Stimulated activated memory B cell treated with anti-CD40 and anti-IgM and Interleukin-4, amounts not matched to agents 10 μg/mL and 1 μg/mL and 100 μg/mL, for 72 hours (primary cell): ENCODE results near the gene MAGI2.

Experiments
- ATAC-seq: fragments of 150-1000 bp; cut with Tn5 transposase; 2 replicates; pipeline ENCODE4 v1.10.0; 2021
- H3K27ac Mint-ChIP-seq: one replicate; pipeline ENCODE4 v1.8.0; 2022; ENCODE audit warnings: mild to moderate bottlenecking, mixed read lengths
- H3K27me3 Mint-ChIP-seq: one replicate; pipeline ENCODE4 v1.8.0; 2022; ENCODE audit warnings: mixed read lengths
- H3K36me3 Mint-ChIP-seq: one replicate; pipeline ENCODE4 v1.8.0; 2022; ENCODE audit warnings: mixed read lengths
- H3K4me1 Mint-ChIP-seq: one replicate; pipeline ENCODE4 v1.8.0; 2022; ENCODE audit warnings: mixed read lengths
- H3K4me3 Mint-ChIP-seq: one replicate; pipeline ENCODE4 v1.8.0; 2022; ENCODE audit warnings: mild to moderate bottlenecking, moderate library complexity, mixed read lengths
- H3K9me3 Mint-ChIP-seq: one replicate; pipeline ENCODE4 v1.8.0; 2022; ENCODE audit warnings: mixed read lengths

MAGI2 gene

GRCh38 chr7:78828317-78828716 is 625.1 kb downstream of the MAGI2 start:
- no peak overlapping the region for H3K4me3 Mint-ChIP-seq
- no peaks in the 10 kb centered on the region for H3K36me3 Mint-ChIP-seq
- H3K27me3 Mint-ChIP-seq = no peaks in the 10 kb centered on the region
- H3K27ac Mint-ChIP-seq = no peak overlapping the region
- H3K4me1 Mint-ChIP-seq = no peaks in the 10 kb centered on the region
- ATAC-seq = no peak
- peaks cover 8% of the 10 kb centered on the region for H3K9me3 Mint-ChIP-seq

GRCh38 chr7:78803501-78804127 is 649.9 kb downstream of the MAGI2 start:
- H3K4me3 Mint-ChIP-seq = no peak overlapping the region
- no peak overlapping the region for H3K27ac Mint-ChIP-seq
- no peaks in the 10 kb centered on the region for H3K36me3 Mint-ChIP-seq
- no peaks in the 10 kb centered on the region for H3K27me3 Mint-ChIP-seq
- no peaks in the 10 kb centered on the region for H3K9me3 Mint-ChIP-seq
- ATAC-seq = no peak
- no peaks in the 10 kb centered on the region for H3K4me1 Mint-ChIP-seq

GRCh38 chr7:78794101-78794500 is 659.4 kb downstream of the MAGI2 start:
- Mint-ChIP-seq H3K9me3 (peaks cover 12% of the 10 kb centered on the region), H3K36me3 (no peaks in the 10 kb centered on the region), H3K4me3 (no peak overlapping the region), H3K27ac (no peak overlapping the region), H3K27me3 (no peaks in the 10 kb centered on the region), H3K4me1 (no peaks in the 10 kb centered on the region)
- ATAC-seq = no peak

- H3K4me3 Mint-ChIP-seq = no peak overlapping the region
- peaks cover 12% of the 10 kb centered on the region for H3K9me3 Mint-ChIP-seq
- H3K4me1 Mint-ChIP-seq = no peaks in the 10 kb centered on the region
- ATAC-seq = no peak
- no peaks in the 10 kb centered on the region for H3K27me3 Mint-ChIP-seq
- H3K36me3 Mint-ChIP-seq = no peaks in the 10 kb centered on the region
- H3K27ac Mint-ChIP-seq = no peak overlapping the region
These were observed 660.8 kb downstream of the MAGI2 start for GRCh38 chr7:78792624-78793023.

GRCh38 chr7:78792006-78792405 is 661.5 kb downstream of the MAGI2 start:
- ATAC-seq = no peak
- H3K4me3 Mint-ChIP-seq = no peak overlapping the region
- no peaks in the 10 kb centered on the region for H3K36me3 Mint-ChIP-seq
- H3K4me1 Mint-ChIP-seq = no peaks in the 10 kb centered on the region
- H3K9me3 Mint-ChIP-seq = peaks cover 12% of the 10 kb centered on the region
- H3K27me3 Mint-ChIP-seq = no peaks in the 10 kb centered on the region
- H3K27ac Mint-ChIP-seq = no peak overlapping the region

GRCh38 chr7:78788464-78788863 is 665.0 kb downstream of the MAGI2 start:
- no peaks in the 10 kb centered on the region for H3K4me1 Mint-ChIP-seq
- H3K4me3 Mint-ChIP-seq = no peak overlapping the region
- H3K27ac Mint-ChIP-seq = no peak overlapping the region
- no peak for ATAC-seq
- H3K27me3 Mint-ChIP-seq = no peaks in the 10 kb centered on the region
- no peaks in the 10 kb centered on the region for H3K36me3 Mint-ChIP-seq
- H3K9me3 Mint-ChIP-seq = peaks cover 2% of the 10 kb centered on the region

GRCh38 chr7:78787854-78788253 is 665.6 kb downstream of the MAGI2 start:
- Mint-ChIP-seq H3K4me3 (no peak overlapping the region), H3K36me3 (no peaks in the 10 kb centered on the region), H3K27me3 (no peaks in the 10 kb centered on the region), H3K4me1 (no peaks in the 10 kb centered on the region), H3K9me3 (peaks cover 2% of the 10 kb centered on the region), H3K27ac (no peak overlapping the region)
- ATAC-seq = no peak

GRCh38 chr7:78786055-78786454 is 667.4 kb downstream of the MAGI2 start:
- Mint-ChIP-seq H3K36me3 (no peaks in the 10 kb centered on the region), H3K27ac (no peak overlapping the region), H3K9me3 (peaks cover 2% of the 10 kb centered on the region), H3K4me3 (no peak overlapping the region), H3K27me3 (no peaks in the 10 kb centered on the region), H3K4me1 (no peaks in the 10 kb centered on the region)
- ATAC-seq = no peak

- peaks cover 6% of the 10 kb centered on the region for H3K9me3 Mint-ChIP-seq
- H3K27me3 Mint-ChIP-seq = no peaks in the 10 kb centered on the region
- H3K4me3 Mint-ChIP-seq = no peak overlapping the region
- no peak for ATAC-seq
- no peaks in the 10 kb centered on the region for H3K36me3 Mint-ChIP-seq
- H3K4me1 Mint-ChIP-seq = no peaks in the 10 kb centered on the region
- no peak overlapping the region for H3K27ac Mint-ChIP-seq
These were observed 670.1 kb downstream of the MAGI2 start for GRCh38 chr7:78783179-78783962.

GRCh38 chr7:78780560-78780959 is 672.9 kb downstream of the MAGI2 start:
- peaks cover 4% of the 10 kb centered on the region for H3K9me3 Mint-ChIP-seq
- ATAC-seq = no peak
- H3K4me1 Mint-ChIP-seq = no peaks in the 10 kb centered on the region
- H3K4me3 Mint-ChIP-seq = no peak overlapping the region
- H3K36me3 Mint-ChIP-seq = no peaks in the 10 kb centered on the region
- no peaks in the 10 kb centered on the region for H3K27me3 Mint-ChIP-seq
- H3K27ac Mint-ChIP-seq = no peak overlapping the region

GRCh38 chr7:78779788-78780187 is 673.7 kb downstream of the MAGI2 start:
- Mint-ChIP-seq H3K9me3 (peaks cover 4% of the 10 kb centered on the region), H3K4me1 (no peaks in the 10 kb centered on the region), H3K27me3 (no peaks in the 10 kb centered on the region), H3K27ac (no peak overlapping the region), H3K36me3 (no peaks in the 10 kb centered on the region), H3K4me3 (no peak overlapping the region)
- no peak for ATAC-seq

- no peak overlapping the region for H3K27ac Mint-ChIP-seq
- H3K36me3 Mint-ChIP-seq = no peaks in the 10 kb centered on the region
- no peaks in the 10 kb centered on the region for H3K27me3 Mint-ChIP-seq
- ATAC-seq = no peak
- no peak overlapping the region for H3K4me3 Mint-ChIP-seq
- no peaks in the 10 kb centered on the region for H3K4me1 Mint-ChIP-seq
- peaks cover 4% of the 10 kb centered on the region for H3K9me3 Mint-ChIP-seq
These were observed 675.6 kb downstream of the MAGI2 start for GRCh38 chr7:78777829-78778228.

- H3K27me3 Mint-ChIP-seq = no peaks in the 10 kb centered on the region
- H3K9me3 Mint-ChIP-seq = peaks cover 3% of the 10 kb centered on the region
- H3K36me3 Mint-ChIP-seq = no peaks in the 10 kb centered on the region
- no peak for ATAC-seq
- no peak overlapping the region for H3K27ac Mint-ChIP-seq
- peaks cover 6% of the 10 kb centered on the region for H3K4me1 Mint-ChIP-seq
- no peak overlapping the region for H3K4me3 Mint-ChIP-seq
These were observed 682.8 kb downstream of the MAGI2 start for GRCh38 chr7:78770422-78771410.

GRCh38 chr7:78769481-78770101 is 683.9 kb downstream of the MAGI2 start:
- peaks cover 6% of the 10 kb centered on the region for H3K4me1 Mint-ChIP-seq
- no peak overlapping the region for H3K27ac Mint-ChIP-seq
- H3K4me3 Mint-ChIP-seq = no peak overlapping the region
- ATAC-seq = peak; percentile 55
- no peaks in the 10 kb centered on the region for H3K27me3 Mint-ChIP-seq
- H3K9me3 Mint-ChIP-seq = peaks cover 3% of the 10 kb centered on the region
- H3K36me3 Mint-ChIP-seq = no peaks in the 10 kb centered on the region

- no peak overlapping the region for H3K27ac Mint-ChIP-seq
- H3K4me1 Mint-ChIP-seq = peaks cover 6% of the 10 kb centered on the region
- no peak for ATAC-seq
- H3K36me3 Mint-ChIP-seq = no peaks in the 10 kb centered on the region
- no peak overlapping the region for H3K4me3 Mint-ChIP-seq
- H3K27me3 Mint-ChIP-seq = no peaks in the 10 kb centered on the region
- peaks cover 3% of the 10 kb centered on the region for H3K9me3 Mint-ChIP-seq
These were observed 684.6 kb downstream of the MAGI2 start for GRCh38 chr7:78768859-78769258.
